Right cardiac atrium (tissue), 5 donors: ENCODE results near the gene DPF3. TPM values are rescaled to one million over a fixed set of nuclear protein-coding genes. Genes with fewer than 3 reads are reported as not detected.

Experiments used
- ATAC-seq, 2 donors: fragments of 200-7000 bp; cut with Tn5 transposase; one replicate each; pipeline versions ENCODE4 v1.8.0 to v1.9.1; 2020; ENCODE audit warnings: moderate library complexity in 2 of 2, mild to moderate bottlenecking in 1 of 2
- DNase-seq, 3 donors: peaks; one replicate each; pipeline ENCODE4 v3.0.0-alpha.2; 2020
- H3K27ac ChIP-seq: one replicate; pipeline ENCODE4 v1.5.1; 2013; ENCODE audit warnings: mild to moderate bottlenecking, low read length, control low read depth, moderate library complexity
- H3K27me3 ChIP-seq: one replicate; pipeline ENCODE4 v1.6.1; 2013; ENCODE audit not compliant: control insufficient read depth, insufficient read depth
- H3K4me1 ChIP-seq: one replicate; pipeline ENCODE4 v1.6.1; 2013; ENCODE audit warnings: low read length; ENCODE audit not compliant: control insufficient read depth, insufficient read depth
- H3K4me3 ChIP-seq: one replicate; pipeline ENCODE4 v1.5.1; 2013; ENCODE audit warnings: low read length, control low read depth
- H3K9me3 ChIP-seq: one replicate; pipeline ENCODE4 v1.6.1; 2013; ENCODE audit warnings: low read length; ENCODE audit not compliant: control insufficient read depth
- WGBS: extraction: QIAGEN DNeasy Blood & Tissue Kit; methylation state at CpG from one replicate; pipeline ENCODE4 v1.1.7; 2013; 5-methylcytosine and 5-hydroxymethylcytosine counted together
- intact Hi-C, 4 donors: fragments of 100-400 bp; cut with DNase I; formaldehyde crosslinking; loops; one replicate each; pipeline versions ENCODE4 v1.11.0 to v1.14.0; 2022 to 2023
- polyA plus RNA-seq: library from polyadenylated mRNA; stranded (reverse); fragments of 200-250 nt; gene quantifications from one replicate; pipeline ENCODE4 v1.2.3, GENCODE V29; 2013
- total RNA-seq, 4 donors: library from RNA; stranded (reverse); fragmentation: NEBNext Ultra II Directional; extraction: Animal tissue kit (Norgen Biotek cat#: 25700); gene quantifications; one replicate each; pipeline ENCODE4 v1.2.1, GENCODE V29; 2021
- donor health status: healthy with polysubstance abuse.
- donor health status: DM: no; HTN: yes; CAD: no.
- donor health status: DM: no; HTN: no; CAD: no.
- donor health status: DM: no; HTN: yes; CAD: no; lungs with severe emphysema.
- donor health status: DM: yes; HTN: yes; CAD: no.

Gene DPF3
- total and polyA plus RNA-seq, 5 donors, result 16.5 to 33.0 (median 25.9) TPM

DNA sequence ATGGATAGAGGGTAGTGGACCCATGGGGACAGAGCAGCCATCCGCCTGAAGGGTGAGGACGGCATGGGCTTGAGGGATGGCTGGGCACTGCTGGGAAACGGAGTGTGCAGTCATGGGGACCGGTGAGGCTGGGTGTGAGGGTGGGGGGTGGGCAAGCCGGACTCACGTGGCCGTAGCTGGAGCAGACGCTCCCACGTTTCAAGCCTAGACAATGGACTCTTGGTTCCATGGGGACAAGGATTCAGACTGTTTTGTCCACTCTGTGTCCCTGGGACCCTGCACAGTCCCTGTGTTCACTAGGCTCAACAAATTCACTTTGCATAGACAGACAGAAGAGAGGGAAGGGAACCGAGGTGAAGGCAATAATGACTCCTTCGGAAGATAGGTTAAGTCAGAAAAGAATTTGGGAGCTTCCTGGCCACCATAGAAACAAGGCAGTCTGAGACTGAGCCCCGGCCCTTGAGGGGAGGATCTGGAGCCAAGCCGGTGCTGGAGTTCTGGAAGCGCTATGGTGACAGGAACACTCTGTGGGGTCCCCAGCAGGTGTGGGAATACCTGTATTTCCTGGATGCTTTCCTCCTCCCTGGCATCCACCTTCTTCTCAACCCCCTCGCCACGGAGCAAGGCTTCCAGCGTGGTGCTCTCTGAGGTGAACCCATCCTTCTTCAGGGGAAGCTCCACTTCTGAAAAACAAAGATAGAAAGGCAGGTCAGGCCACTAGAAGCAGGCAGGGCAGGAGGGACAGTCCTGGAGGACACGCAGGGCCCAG is 162.5 kb downstream of the DPF3 start:
- Histone ChIP-seq H3K4me1 (peaks cover under 1% of the 10 kb centered on the region), H3K27ac (no peak overlapping the region), H3K9me3 (no peaks in the 10 kb centered on the region), H3K4me3 (no peak overlapping the region), H3K27me3 (no peaks in the 10 kb centered on the region)
- intact Hi-C loops, result no loop called here
- WGBS, result 90% methylated on average over 18 of the region's 18 CpGs
- no peak for ATAC-seq
- DNase-seq, result no peak

DNA sequence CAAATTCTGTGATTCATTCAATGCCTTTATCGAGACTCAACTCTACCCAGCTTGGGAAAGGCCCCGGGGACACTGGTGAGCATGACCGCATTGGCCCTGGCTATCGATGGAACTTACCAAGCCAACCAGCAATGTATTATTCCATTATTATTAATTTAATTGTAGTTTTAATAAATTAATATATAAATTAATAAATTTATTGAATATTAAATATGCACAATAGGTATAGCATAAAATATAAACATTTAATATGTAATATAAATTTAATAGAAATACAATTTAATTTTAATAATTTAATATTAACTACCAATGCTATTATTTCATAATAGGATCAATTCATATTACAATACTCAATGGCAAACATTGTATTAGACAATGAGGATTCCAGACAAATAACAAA is 163.4 kb downstream of the DPF3 start:
- Histone ChIP-seq H3K9me3 (no peaks in the 10 kb centered on the region), H3K27me3 (no peaks in the 10 kb centered on the region), H3K27ac (no peak overlapping the region), H3K4me1 (peaks cover 4% of the 10 kb centered on the region), H3K4me3 (no peak overlapping the region)
- intact Hi-C loops, result no loop called here
- 97% methylated on average over 4 of the region's 4 CpGs for WGBS
- ATAC-seq, result no peak
- no peak for DNase-seq

DNA sequence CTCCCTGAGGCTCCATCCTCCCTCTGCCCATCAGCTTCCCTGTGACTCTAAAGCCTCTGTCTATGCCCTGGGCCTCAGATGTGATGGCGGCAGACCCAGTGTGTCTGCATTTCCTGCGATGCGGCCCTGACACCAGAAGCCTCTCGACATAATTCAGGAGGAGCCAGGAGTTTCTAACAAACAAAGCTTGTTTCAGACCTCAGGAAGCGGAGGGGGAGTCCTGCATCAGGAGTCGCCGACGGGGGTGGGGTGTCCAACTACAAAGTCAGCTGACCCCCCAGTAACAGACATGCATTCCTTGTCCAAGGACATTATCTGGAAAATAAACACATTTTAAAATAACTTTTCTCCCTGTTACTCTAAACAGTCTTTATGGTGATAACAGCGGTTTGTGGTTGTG is 167.5 kb downstream of the DPF3 start:
- 14% methylated on average over 9 of the region's 9 CpGs for WGBS
- H3K4me3 ChIP-seq, result no peak overlapping the region
- no peaks in the 10 kb centered on the region for H3K9me3 ChIP-seq
- H3K27ac ChIP-seq, result no peak overlapping the region
- no peak for DNase-seq
- intact Hi-C loops, result no loop called here
- H3K27me3 ChIP-seq, result no peaks in the 10 kb centered on the region
- peaks cover 9% of the 10 kb centered on the region for H3K4me1 ChIP-seq
- ATAC-seq, result peak in 1 of 2 donors; percentile 26

DNA sequence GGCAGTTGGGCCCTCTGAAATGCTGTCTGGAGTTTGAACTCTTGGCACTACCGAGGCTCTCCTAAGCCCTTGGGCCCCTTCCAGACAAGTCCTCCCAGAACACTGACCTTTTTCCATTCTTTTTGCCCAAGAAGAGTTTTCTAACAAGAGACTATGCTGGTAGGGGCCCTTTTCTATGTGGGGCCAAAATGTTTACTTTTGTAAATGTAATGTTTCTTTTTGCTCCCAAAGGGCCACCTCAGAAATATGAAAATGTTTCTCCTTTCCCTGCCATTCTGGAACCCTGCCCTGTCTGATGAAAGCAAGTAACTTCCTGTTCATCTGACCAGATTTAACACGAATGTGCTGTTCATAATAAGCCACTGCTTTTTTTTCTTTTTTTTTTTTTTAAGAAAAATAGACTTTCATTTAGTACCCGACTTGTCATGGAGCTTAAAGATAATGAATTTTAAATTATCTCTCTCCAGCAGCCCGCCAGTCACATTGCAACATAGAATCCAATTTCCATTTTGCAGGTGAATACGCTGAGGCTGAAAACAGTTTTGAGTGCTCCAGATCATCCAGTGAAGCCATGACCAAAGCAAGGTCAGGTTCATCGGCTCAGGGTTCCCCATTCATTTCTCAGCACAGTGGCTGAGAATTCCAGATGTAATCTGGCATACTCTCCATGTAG is 169.9 kb downstream of the DPF3 start:
- peaks cover 9% of the 10 kb centered on the region for H3K4me1 ChIP-seq
- intact Hi-C loops, result no loop called here
- no peak overlapping the region for H3K4me3 ChIP-seq
- 39% methylated on average over 6 of the region's 6 CpGs for WGBS
- DNase-seq (no peak), ATAC-seq (peak; percentile 30 to 35)
- H3K27me3 ChIP-seq, result no peaks in the 10 kb centered on the region
- no peaks in the 10 kb centered on the region for H3K9me3 ChIP-seq
- H3K27ac ChIP-seq, result no peak overlapping the region

DNA sequence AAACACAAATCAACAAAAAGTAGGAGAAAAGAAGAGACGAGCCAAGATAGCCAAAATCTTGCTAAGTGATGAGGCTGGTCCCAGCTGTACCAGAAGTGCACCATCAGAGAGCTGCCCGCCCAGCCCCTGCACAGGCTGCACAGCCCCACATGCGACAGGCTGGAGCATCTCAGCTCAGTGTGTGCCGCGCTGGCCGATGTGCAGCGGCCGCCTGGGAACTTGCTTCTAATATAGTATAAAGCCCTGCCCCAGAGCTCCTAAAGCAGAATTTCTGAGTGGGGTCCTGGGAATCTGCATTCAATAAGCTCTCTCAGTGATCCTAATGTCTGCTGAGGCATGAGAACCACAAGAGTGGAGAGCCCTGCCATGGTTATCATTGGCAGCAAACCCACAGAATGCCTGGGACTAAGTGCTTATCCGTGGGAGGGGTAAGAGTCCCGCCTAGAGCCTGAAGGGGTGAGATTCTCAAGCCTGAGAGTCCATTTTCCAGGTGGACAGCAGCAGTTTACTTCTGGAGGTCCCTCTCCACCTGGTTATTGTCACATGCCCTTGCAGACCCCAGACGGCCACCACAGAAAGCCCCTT is 171.6 kb downstream of the DPF3 start:
- DNase-seq (no peak), ATAC-seq (peak; percentile 43 to 59)
- WGBS, result 85% methylated on average over 11 of the region's 11 CpGs
- H3K4me1 ChIP-seq, result peaks cover 9% of the 10 kb centered on the region
- no peak overlapping the region for H3K27ac ChIP-seq
- H3K9me3 ChIP-seq, result no peaks in the 10 kb centered on the region
- no peaks in the 10 kb centered on the region for H3K27me3 ChIP-seq
- intact Hi-C loops, result no loop called here
- no peak overlapping the region for H3K4me3 ChIP-seq

DNA sequence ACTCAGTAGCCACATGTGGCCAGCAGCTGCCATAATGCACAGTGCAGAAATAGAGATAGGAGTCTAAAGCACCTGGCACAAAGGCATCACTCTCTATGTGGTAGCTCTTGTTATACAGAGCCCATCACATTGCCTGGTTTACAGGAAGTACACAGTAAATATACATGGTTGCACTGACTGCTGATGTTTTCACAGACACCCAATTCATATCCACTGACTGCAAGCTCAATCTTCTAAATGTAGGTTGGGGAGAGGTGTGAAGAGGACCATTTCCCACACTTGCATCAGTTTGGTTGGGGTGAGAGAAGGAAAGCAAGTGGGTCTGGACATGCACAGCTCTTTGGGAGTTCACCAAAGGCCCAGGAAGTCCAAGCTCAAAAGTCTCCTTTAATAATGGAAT is 172.8 kb downstream of the DPF3 start:
- no peaks in the 10 kb centered on the region for H3K27me3 ChIP-seq
- H3K4me3 ChIP-seq, result no peak overlapping the region
- no peak overlapping the region for H3K27ac ChIP-seq
- intact Hi-C loops, result no loop called here
- ATAC-seq, result no peak
- DNase-seq, result no peak
- H3K9me3 ChIP-seq, result no peaks in the 10 kb centered on the region
- peaks cover 5% of the 10 kb centered on the region for H3K4me1 ChIP-seq

DNA sequence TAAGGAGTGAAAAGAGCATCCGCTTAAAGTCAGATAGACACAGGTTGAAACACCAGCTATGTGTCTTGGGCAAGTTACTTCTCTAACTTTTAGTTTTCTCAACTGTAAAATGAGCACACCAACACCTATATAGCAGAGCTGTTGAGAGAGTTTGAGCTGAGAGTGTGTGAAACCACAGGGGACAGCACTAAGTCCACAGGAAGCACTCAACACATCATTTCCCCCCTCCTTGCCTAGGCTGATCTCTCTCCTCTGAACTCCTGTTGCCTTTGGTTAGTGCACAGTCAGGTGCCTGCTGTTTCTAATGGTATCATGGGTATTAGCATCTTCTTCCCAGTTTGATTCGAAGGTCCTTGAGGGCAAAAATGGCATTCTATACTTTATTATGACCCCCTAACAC is 176.7 kb downstream of the DPF3 start:
- WGBS, result 96% methylated on average over 2 of the region's 2 CpGs
- Histone ChIP-seq H3K4me3 (no peak overlapping the region), H3K9me3 (no peaks in the 10 kb centered on the region), H3K4me1 (peaks cover 4% of the 10 kb centered on the region), H3K27ac (no peak overlapping the region), H3K27me3 (no peaks in the 10 kb centered on the region)
- ATAC-seq (no peak), DNase-seq (no peak)
- intact Hi-C loops, result no loop called here

DNA sequence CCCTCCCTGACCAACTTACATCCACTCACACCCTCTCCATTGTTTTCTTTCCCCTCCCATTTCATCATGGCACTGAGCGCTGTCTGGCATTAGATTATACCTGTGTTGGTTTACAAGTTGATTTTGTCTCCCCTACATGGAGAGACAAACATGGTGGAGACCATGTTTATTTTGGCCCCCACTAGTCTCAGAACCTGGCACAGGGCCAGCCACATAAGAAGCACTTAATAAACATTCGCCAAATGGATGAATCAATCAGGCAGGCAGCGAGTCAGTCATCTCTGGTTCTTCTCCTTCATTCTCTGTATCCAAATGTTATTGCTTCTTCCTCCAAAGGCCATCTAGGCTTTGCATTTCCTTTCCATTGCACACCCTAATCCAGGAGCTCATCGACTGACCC is 177.4 kb downstream of the DPF3 start:
- DNase-seq, result no peak
- H3K27ac ChIP-seq, result peak overlapping the region; percentile 4
- no peaks in the 10 kb centered on the region for H3K27me3 ChIP-seq
- H3K4me1 ChIP-seq, result peaks cover 8% of the 10 kb centered on the region
- ATAC-seq, result no peak
- no peaks in the 10 kb centered on the region for H3K9me3 ChIP-seq
- intact Hi-C loops, result no loop called here
- 84% methylated on average over 4 of the region's 4 CpGs for WGBS
- no peak overlapping the region for H3K4me3 ChIP-seq

DNA sequence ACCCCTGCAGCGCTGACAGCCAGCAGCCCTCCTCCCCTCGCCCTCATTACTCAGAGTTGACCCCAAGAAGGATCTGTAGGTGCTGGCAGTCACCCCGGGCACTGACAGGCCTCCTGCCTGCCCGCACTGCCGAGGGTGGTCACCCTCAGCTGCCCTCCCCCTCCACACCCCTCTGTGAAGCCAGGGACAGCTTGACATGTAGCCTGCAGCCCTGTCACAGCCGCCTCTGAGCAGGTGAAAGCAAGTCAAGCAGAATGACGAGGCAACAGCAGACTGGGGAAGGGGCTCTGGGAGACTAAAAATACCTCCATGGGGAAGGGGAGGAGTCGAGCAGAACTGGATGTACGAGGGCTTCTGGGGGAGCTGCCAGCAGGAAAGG is 178.1 kb downstream of the DPF3 start:
- peak overlapping the region; percentile 4 for H3K27ac ChIP-seq
- H3K4me1 ChIP-seq, result peaks cover 8% of the 10 kb centered on the region
- DNase-seq, result peak; percentile 61 to 87 (median 84)
- no peaks in the 10 kb centered on the region for H3K27me3 ChIP-seq
- no peaks in the 10 kb centered on the region for H3K9me3 ChIP-seq
- H3K4me3 ChIP-seq, result no peak overlapping the region
- ATAC-seq, result peak; percentile 83 to 85
- intact Hi-C loops, result no loop called here
- WGBS, result 27% methylated on average over 9 of the region's 9 CpGs

DNA sequence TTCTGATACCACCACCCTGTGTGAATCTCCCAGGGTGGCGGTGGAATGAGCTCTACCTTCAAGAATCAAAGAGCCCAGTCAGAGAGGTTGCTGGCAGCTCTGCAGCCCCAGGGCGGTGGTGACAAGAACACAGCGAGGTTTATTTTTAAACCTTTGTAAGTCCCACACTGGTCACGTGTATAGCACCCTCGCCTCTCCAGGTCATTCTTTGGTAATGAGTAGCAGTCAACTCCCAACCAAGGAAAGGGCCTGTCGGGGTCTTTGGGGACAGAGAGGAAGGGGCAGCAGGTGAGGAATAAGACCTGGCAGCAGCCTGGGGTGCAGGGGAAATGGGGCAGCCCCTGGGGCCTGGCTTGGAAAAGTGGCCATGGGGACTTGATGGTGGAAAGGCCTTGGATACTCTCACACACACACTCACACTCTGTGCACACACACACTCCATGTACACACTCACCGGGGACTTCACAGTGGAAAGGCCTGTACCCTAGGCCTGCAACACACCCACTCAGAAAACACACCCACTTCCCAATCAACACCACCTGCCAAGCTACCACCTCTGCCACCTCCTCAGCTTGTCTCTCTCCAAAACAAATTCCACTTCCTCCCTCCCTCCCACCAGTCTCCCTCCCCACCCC is 178.6 kb downstream of the DPF3 start:
- peaks cover 8% of the 10 kb centered on the region for H3K4me1 ChIP-seq
- intact Hi-C loops, result no loop called here
- no peak overlapping the region for H3K4me3 ChIP-seq

DNA sequence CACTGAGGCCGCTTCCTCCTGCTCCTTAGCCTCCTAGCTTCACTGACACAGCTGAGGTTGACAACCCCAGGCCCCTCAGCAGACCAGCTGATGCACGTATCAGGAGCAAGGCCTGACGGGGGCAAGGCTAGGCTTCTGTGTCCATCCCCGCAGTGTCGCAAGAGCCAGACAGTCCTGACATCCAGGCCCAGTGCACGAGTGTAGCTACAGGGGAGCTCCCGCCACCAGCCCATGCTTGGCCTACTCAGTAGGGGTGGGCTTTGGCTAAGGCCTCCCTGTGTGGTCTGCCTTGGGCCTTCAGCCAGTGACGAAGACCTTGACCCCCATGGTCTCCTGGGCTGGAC is 179.1 kb downstream of the DPF3 start:
- Histone ChIP-seq H3K27ac (peak overlapping the region; percentile 88), H3K27me3 (no peaks in the 10 kb centered on the region), H3K9me3 (no peaks in the 10 kb centered on the region), H3K4me3 (no peak overlapping the region), H3K4me1 (peaks cover 8% of the 10 kb centered on the region)
- 61% methylated on average over 8 of the region's 8 CpGs for WGBS
- intact Hi-C loops, result no loop called here
- DNase-seq (no peak), ATAC-seq (peak; percentile 46 to 50)

More for the DNA sequence above, 178.6 kb downstream of the DPF3 start:
- WGBS, result 53% methylated on average over 7 of the region's 7 CpGs
- peak overlapping the region; percentile 88 for H3K27ac ChIP-seq
- peak; percentile 79 to 80 for ATAC-seq
- no peaks in the 10 kb centered on the region for H3K27me3 ChIP-seq
- peak; percentile 28 to 76 (median 75) for DNase-seq
- no peaks in the 10 kb centered on the region for H3K9me3 ChIP-seq
